ENCODE measurements around the gene PCED1B.

PCED1B gene

GRCh38 chr12:47120736-47121135 is 41.3 kb downstream of the PCED1B start:
- no peak for DNase-seq (ENCODE audit: low read depth, low spot score)

GRCh38 chr12:47121146-47121545 is 41.7 kb downstream of the PCED1B start:
- DNase-seq (ENCODE audit: low read depth, low spot score) = no peak

GRCh38 chr12:47122602-47123001 is 43.2 kb downstream of the PCED1B start:
- DNase-seq (ENCODE audit: low read depth, low spot score) = no peak

- no peak for DNase-seq (ENCODE audit: low read depth, low spot score)
Observed at GRCh38 chr12:47123730-47124129, 44.3 kb downstream of the PCED1B start.

GRCh38 chr12:47124451-47124850 is 45.0 kb downstream of the PCED1B start:
- no peak for DNase-seq (ENCODE audit: low read depth, low spot score)

- DNase-seq (ENCODE audit: low read depth, low spot score) = no peak
Observed at GRCh38 chr12:47126246-47126645, 46.8 kb downstream of the PCED1B start.

GRCh38 chr12:47131011-47131410 is 51.6 kb downstream of the PCED1B start:
- DNase-seq (ENCODE audit: low read depth, low spot score) = no peak

GRCh38 chr12:47134005-47134404 is 54.6 kb downstream of the PCED1B start:
- no peak for DNase-seq (ENCODE audit: low read depth, low spot score)

GRCh38 chr12:47135578-47135977 is 56.2 kb downstream of the PCED1B start:
- DNase-seq (ENCODE audit: low read depth, low spot score) = no peak

GRCh38 chr12:47139000-47139681 is 59.7 kb downstream of the PCED1B start:
- DNase-seq (ENCODE audit: low read depth, low spot score) = no peak

GRCh38 chr12:47141459-47141858 is 62.0 kb downstream of the PCED1B start:
- peak; percentile 34 for DNase-seq (ENCODE audit: low read depth, low spot score)

GRCh38 chr12:47144769-47145168 is 65.3 kb downstream of the PCED1B start:
- no peak for DNase-seq (ENCODE audit: low read depth, low spot score)

GRCh38 chr12:47145188-47145587 is 65.8 kb downstream of the PCED1B start:
- no peak for DNase-seq (ENCODE audit: low read depth, low spot score)

GRCh38 chr12:47147739-47148138 is 68.3 kb downstream of the PCED1B start:
- no peak for DNase-seq (ENCODE audit: low read depth, low spot score)

- no peak for DNase-seq (ENCODE audit: low read depth, low spot score)
Observed at GRCh38 chr12:47149146-47149545, 69.7 kb downstream of the PCED1B start.

- DNase-seq (ENCODE audit: low read depth, low spot score) = no peak
Observed at GRCh38 chr12:47152095-47152494, 72.7 kb downstream of the PCED1B start.

- no peak for DNase-seq (ENCODE audit: low read depth, low spot score)
Observed at GRCh38 chr12:47155457-47156166, 76.2 kb downstream of the PCED1B start.

- DNase-seq (ENCODE audit: low read depth, low spot score) = no peak
Observed at GRCh38 chr12:47156167-47156736, 76.8 kb downstream of the PCED1B start.

- no peak for DNase-seq (ENCODE audit: low read depth, low spot score)
Observed at GRCh38 chr12:47158792-47159191, 79.4 kb downstream of the PCED1B start.

- DNase-seq (ENCODE audit: low read depth, low spot score) = no peak
Observed at GRCh38 chr12:47159348-47159747, 79.9 kb downstream of the PCED1B start.

GRCh38 chr12:47160316-47161244 is 81.2 kb downstream of the PCED1B start:
- no peak for DNase-seq (ENCODE audit: low read depth, low spot score)

GRCh38 chr12:47164116-47164515 is 84.7 kb downstream of the PCED1B start:
- DNase-seq (ENCODE audit: low read depth, low spot score) = no peak

Measured in ELF-1 (cell line).